H9 (cell line): ENCODE data around the gene ERFL. TPM values are rescaled to one million over a fixed set of nuclear protein-coding genes. Genes with fewer than 3 reads are reported as not detected.

ENCODE experiments used
- DNase-seq: peaks from one replicate; pipeline ENCODE4 v3.0.0-alpha.2; 2017
- H2AFZ ChIP-seq: one replicate; pipeline ENCODE4 v1.6.1; 2013; ENCODE audit warnings: mild to moderate bottlenecking, low read length, control low read depth, moderate library complexity
- H2AK5ac ChIP-seq: 2 replicates; pipeline ENCODE4 v1.6.1; 2013; ENCODE audit warnings: low read length, control low read depth, mixed read lengths; ENCODE audit not compliant: insufficient read length
- H2BK120ac ChIP-seq: one replicate; pipeline ENCODE4 v1.6.1; 2013; ENCODE audit warnings: low read depth, mild to moderate bottlenecking, low read length, control low read depth, inconsistent platforms; ENCODE audit not compliant: poor library complexity, severe bottlenecking
- H2BK12ac ChIP-seq: 2 replicates; pipeline ENCODE4 v1.6.1; 2013; ENCODE audit warnings: low read length, control low read depth, mixed read lengths, low read depth; ENCODE audit not compliant: insufficient read length
- H2BK15ac ChIP-seq: 2 replicates; pipeline ENCODE4 v1.6.1; 2013; ENCODE audit warnings: low read depth, low read length, control low read depth
- H2BK20ac ChIP-seq: one replicate; pipeline ENCODE4 v1.6.1; 2013; ENCODE audit warnings: low read depth, mild to moderate bottlenecking, low read length, control low read depth, inconsistent platforms; ENCODE audit not compliant: poor library complexity, severe bottlenecking
- H2BK5ac ChIP-seq: 2 replicates; pipeline ENCODE4 v1.6.1; 2013; ENCODE audit warnings: low read length, control low read depth, mixed read lengths; ENCODE audit not compliant: insufficient read length
- H3K14ac ChIP-seq: 2 replicates; pipeline ENCODE4 v1.6.1; 2013; ENCODE audit warnings: low read length, control low read depth; ENCODE audit not compliant: insufficient read depth
- H3K18ac ChIP-seq: 2 replicates; pipeline ENCODE4 v1.6.1; 2013; ENCODE audit warnings: low read depth, mild to moderate bottlenecking, mixed read lengths, low read length, control low read depth; ENCODE audit not compliant: insufficient read length
- H3K23ac ChIP-seq: 2 replicates; pipeline ENCODE4 v1.6.1; 2013; ENCODE audit warnings: low read length, control low read depth, mixed read lengths, low read depth; ENCODE audit not compliant: insufficient read length
- H3K23me2 ChIP-seq: 2 replicates; pipeline ENCODE4 v1.6.1; 2013; ENCODE audit warnings: low read depth, mild to moderate bottlenecking, mixed read lengths, low read length, control low read depth; ENCODE audit not compliant: insufficient read length, poor library complexity, severe bottlenecking
- H3K27ac ChIP-seq: 2 replicates; pipeline ENCODE4 v1.5.1; 2013; ENCODE audit warnings: low read length, control low read depth, mixed read lengths, low read depth; ENCODE audit not compliant: insufficient read length
- H3K27me3 ChIP-seq: 2 replicates; pipeline ENCODE4 v1.6.1; 2013; ENCODE audit warnings: low read length, control low read depth, inconsistent platforms; ENCODE audit not compliant: insufficient read depth
- H3K4ac ChIP-seq: 2 replicates; pipeline ENCODE4 v1.6.1; 2013; ENCODE audit warnings: low read depth, mild to moderate bottlenecking, control low read depth, inconsistent platforms, low read length, moderate library complexity
- H3K4me1 ChIP-seq: 2 replicates; pipeline ENCODE4 v1.6.1; 2013; ENCODE audit warnings: low read length, control low read depth, inconsistent platforms; ENCODE audit not compliant: insufficient read depth
- H3K4me2 ChIP-seq: 2 replicates; pipeline ENCODE4 v1.6.1; 2013; ENCODE audit warnings: low read length, control low read depth, mixed read lengths; ENCODE audit not compliant: insufficient read length, insufficient read depth
- H3K56ac ChIP-seq: 2 replicates; pipeline ENCODE4 v1.6.1; 2013; ENCODE audit warnings: low read depth, mild to moderate bottlenecking, mixed read lengths, low read length, control low read depth; ENCODE audit not compliant: insufficient read length
- H3K79me1 ChIP-seq: 2 replicates; pipeline ENCODE4 v1.6.1; 2013; ENCODE audit warnings: low read depth, mild to moderate bottlenecking, moderate library complexity, low read length, control low read depth, inconsistent platforms; ENCODE audit not compliant: insufficient read depth, poor library complexity, severe bottlenecking
- H3K79me2 ChIP-seq: 2 replicates; pipeline ENCODE4 v1.6.1; 2013; ENCODE audit warnings: low read length, control low read depth, inconsistent platforms; ENCODE audit not compliant: insufficient read depth
- H3K9ac ChIP-seq: 2 replicates; pipeline ENCODE4 v1.6.1; 2013; ENCODE audit warnings: low read length, control low read depth, mixed read lengths; ENCODE audit not compliant: insufficient read length; ENCODE audit errors: extremely low read depth
- H3K9me3 ChIP-seq: one replicate; pipeline ENCODE4 v1.6.1; 2013; ENCODE audit warnings: low read depth, low read length, inconsistent platforms; ENCODE audit not compliant: control insufficient read depth
- H3T11ph ChIP-seq: one replicate; pipeline ENCODE4 v1.6.1; 2013; ENCODE audit warnings: mild to moderate bottlenecking, low read length, control low read depth, inconsistent platforms
- H4K20me1 ChIP-seq: one replicate; pipeline ENCODE4 v1.6.1; 2013; ENCODE audit not compliant: control insufficient read depth, insufficient read length, insufficient read depth
- H4K5ac ChIP-seq: 2 replicates; pipeline ENCODE4 v1.6.1; 2013; ENCODE audit warnings: low read depth, mild to moderate bottlenecking, mixed read lengths, low read length, control low read depth; ENCODE audit not compliant: insufficient read length
- H4K8ac ChIP-seq: replicated peaks from 2 replicates; pipeline ENCODE4 v1.6.1; 2013; ENCODE audit warnings: low read length, control low read depth, mixed read lengths, low read depth; ENCODE audit not compliant: insufficient read length
- H4K91ac ChIP-seq: 2 replicates; pipeline ENCODE4 v1.6.1; 2013; ENCODE audit warnings: low read depth, mild to moderate bottlenecking, moderate library complexity, mixed read lengths, low read length, control low read depth; ENCODE audit not compliant: insufficient read length
- H3K27ac Mint-ChIP-seq, 3 experiments: 2 replicates in 2 of 3; 3 replicates in 1 of 3; pipeline ENCODE4 v1.8.0; 2020 to 2021; ENCODE audit warnings: mixed read lengths in 3 of 3, mild to moderate bottlenecking in 1 of 3, moderate library complexity in 1 of 3
- H3K27me3 Mint-ChIP-seq: 2 replicates; pipeline ENCODE4 v1.8.0; 2021; ENCODE audit warnings: low read depth, mild to moderate bottlenecking, moderate library complexity, mixed read lengths
- H3K36me3 Mint-ChIP-seq, 3 experiments: 2 replicates in 2 of 3; 3 replicates in 1 of 3; pipeline ENCODE4 v1.8.0; 2020 to 2021; ENCODE audit warnings: low read depth in 3 of 3, mixed read lengths in 3 of 3; ENCODE audit not compliant: insufficient read depth in 1 of 3
- H3K4me1 Mint-ChIP-seq, 2 experiments: 2 replicates each; pipeline ENCODE4 v1.8.0; 2020; ENCODE audit warnings: mixed read lengths in 2 of 2
- H3K4me3 Mint-ChIP-seq, 2 experiments: 2 replicates in 1 of 2; 3 replicates in 1 of 2; pipeline ENCODE4 v1.8.0; 2020 to 2021; ENCODE audit warnings: mild to moderate bottlenecking in 2 of 2, mixed read lengths in 2 of 2, moderate library complexity in 1 of 2
- H3K9me3 Mint-ChIP-seq, 2 experiments: 2 replicates in 1 of 2; 3 replicates in 1 of 2; pipeline ENCODE4 v1.8.0; 2020; ENCODE audit warnings: mild to moderate bottlenecking in 2 of 2, mixed read lengths in 2 of 2, moderate library complexity in 1 of 2
- WGBS: extraction: QIAGEN DNeasy Blood & Tissue Kit; methylation state at CpG from one replicate; pipeline ENCODE4 v1.1.7; 2013; ENCODE audit warnings: missing lambda C conversion rate, low lambda C conversion rate, mixed read lengths; ENCODE audit not compliant: insufficient read length; ENCODE audit errors: extremely low coverage; 5-methylcytosine and 5-hydroxymethylcytosine counted together
- total RNA-seq: library from RNA; stranded (reverse); gene quantifications from 2 replicates; pipeline ENCODE4 v1.2.1, GENCODE V29; 2021
- TF ChIP-seq, protein P1 (sequence below): fragments of 200-600 bp; sonication (generic); conservative IDR thresholded peaks from 3 replicates; pipeline ENCODE4 v1.8.0; 2021; ENCODE audit warnings: antibody characterized with exemption, mild to moderate bottlenecking

Gene ERFL
- total RNA-seq, 1 experiment from 2014 or later = 0.22 TPM

DNA sequence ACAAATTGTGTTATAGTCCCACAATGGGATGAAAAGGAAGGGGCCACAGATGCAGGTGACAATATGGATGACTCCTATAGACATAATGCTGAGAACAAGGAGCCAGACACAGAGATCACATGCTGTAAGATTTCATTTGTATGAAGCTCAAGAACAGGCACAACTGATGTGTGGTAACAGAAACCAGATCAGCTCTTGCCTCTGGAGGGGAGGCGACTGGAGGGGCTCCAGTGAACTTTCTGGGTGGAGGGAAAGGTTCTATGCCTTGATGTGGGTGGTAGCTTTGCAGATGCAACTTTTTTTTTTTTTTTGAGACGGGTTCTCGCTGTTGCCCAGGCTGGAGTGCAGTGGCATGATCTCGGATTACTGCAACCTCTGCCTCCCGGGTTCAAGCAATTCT is 36.9 kb upstream of the ERFL start:
- H3K56ac ChIP-seq = no peak overlapping the region
- H2BK15ac ChIP-seq = no peak overlapping the region
- H3K9ac ChIP-seq = no peak overlapping the region
- no peaks in the 10 kb centered on the region for H3K23me2 ChIP-seq
- no peak overlapping the region for H4K8ac ChIP-seq
- TF ChIP-seq, protein P1, sequence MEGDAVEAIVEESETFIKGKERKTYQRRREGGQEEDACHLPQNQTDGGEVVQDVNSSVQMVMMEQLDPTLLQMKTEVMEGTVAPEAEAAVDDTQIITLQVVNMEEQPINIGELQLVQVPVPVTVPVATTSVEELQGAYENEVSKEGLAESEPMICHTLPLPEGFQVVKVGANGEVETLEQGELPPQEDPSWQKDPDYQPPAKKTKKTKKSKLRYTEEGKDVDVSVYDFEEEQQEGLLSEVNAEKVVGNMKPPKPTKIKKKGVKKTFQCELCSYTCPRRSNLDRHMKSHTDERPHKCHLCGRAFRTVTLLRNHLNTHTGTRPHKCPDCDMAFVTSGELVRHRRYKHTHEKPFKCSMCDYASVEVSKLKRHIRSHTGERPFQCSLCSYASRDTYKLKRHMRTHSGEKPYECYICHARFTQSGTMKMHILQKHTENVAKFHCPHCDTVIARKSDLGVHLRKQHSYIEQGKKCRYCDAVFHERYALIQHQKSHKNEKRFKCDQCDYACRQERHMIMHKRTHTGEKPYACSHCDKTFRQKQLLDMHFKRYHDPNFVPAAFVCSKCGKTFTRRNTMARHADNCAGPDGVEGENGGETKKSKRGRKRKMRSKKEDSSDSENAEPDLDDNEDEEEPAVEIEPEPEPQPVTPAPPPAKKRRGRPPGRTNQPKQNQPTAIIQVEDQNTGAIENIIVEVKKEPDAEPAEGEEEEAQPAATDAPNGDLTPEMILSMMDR = no peak
- H3K4me2 ChIP-seq = no peak overlapping the region
- Mint-ChIP-seq H3K4me3 (no peak overlapping the region), H3K27ac (no peak overlapping the region), H3K4me1 (peaks cover 0 to 8% of the 10 kb centered on the region in 2 experiments; a peak in 2 of 4 replicates), H3K9me3 (no peaks in the 10 kb centered on the region), H3K27me3 (no peaks in the 10 kb centered on the region), H3K36me3 (peaks cover 0 to 11% (median 2%) of the 10 kb centered on the region in 3 experiments; a peak in 2 of 7 replicates)
- no peak overlapping the region for H2BK20ac ChIP-seq
- no peaks in the 10 kb centered on the region for H3K4me1 ChIP-seq
- no peak overlapping the region for H2AK5ac ChIP-seq
- no peak overlapping the region for H2BK12ac ChIP-seq
- H2AFZ ChIP-seq = no peak overlapping the region
- DNase-seq = no peak
- no peak overlapping the region for H3K27ac ChIP-seq
- no peak overlapping the region for H3K23ac ChIP-seq
- no peaks in the 10 kb centered on the region for H3K79me1 ChIP-seq
- H3T11ph ChIP-seq = no peak overlapping the region
- no peaks in the 10 kb centered on the region for H3K79me2 ChIP-seq
- no peak overlapping the region for H4K91ac ChIP-seq
- no peak overlapping the region for H3K18ac ChIP-seq
- H4K5ac ChIP-seq = no peak overlapping the region
- no peaks in the 10 kb centered on the region for H3K9me3 ChIP-seq
- no peaks in the 10 kb centered on the region for H4K20me1 ChIP-seq
- no peak overlapping the region for H2BK120ac ChIP-seq
- no peak overlapping the region for H2BK5ac ChIP-seq
- no CpG with 5 or more reads among the region's 5 CpGs for WGBS
- no peak overlapping the region for H3K4ac ChIP-seq
- H3K27me3 ChIP-seq = no peaks in the 10 kb centered on the region
- no peak overlapping the region for H3K14ac ChIP-seq
